HEK293 (cell line): ENCODE results near the gene STK39.

Experiments
- FEZF1 ChIP-seq: fragments of 450-650 bp; formaldehyde crosslinking; IDR thresholded peaks from 2 replicates; pipeline ENCODE4 v1.5.1; 2016; ENCODE audit warnings: missing biosample characterization, missing genetic modification characterization
- HOXC10 ChIP-seq: sonication (generic); formaldehyde crosslinking; IDR thresholded peaks from 2 replicates; pipeline ENCODE4 v1.8.1; 2023; ENCODE audit warnings: mild to moderate bottlenecking, missing genetic modification reagents
- IKZF3 ChIP-seq: fragments of 450-650 bp; IDR thresholded peaks from 2 replicates; pipeline ENCODE4 v1.5.0; 2018; ENCODE audit warnings: missing biosample characterization, mild to moderate bottlenecking, missing genetic modification characterization, moderate library complexity
- PRDM1 ChIP-seq: fragments of 450-650 bp; formaldehyde crosslinking; IDR thresholded peaks from 2 replicates; pipeline ENCODE4; 2016; ENCODE audit warnings: missing biosample characterization, missing genetic modification characterization
- TRIM28 ChIP-seq: IDR thresholded peaks from 2 replicates; pipeline ENCODE4 v1.6.1; 2011; ENCODE audit warnings: low read length, control low read depth, borderline replicate concordance
- ZBTB17 ChIP-seq: fragments of 450-650 bp; formaldehyde crosslinking; IDR thresholded peaks from 2 replicates; pipeline ENCODE4 v1.5.1; 2016; ENCODE audit warnings: missing biosample characterization, missing genetic modification characterization
- ZBTB20 ChIP-seq: fragments of 450-650 bp; formaldehyde crosslinking; IDR thresholded peaks from 2 replicates; pipeline ENCODE4 v1.5.1; 2016; ENCODE audit warnings: missing biosample characterization, missing genetic modification characterization
- ZFP41 ChIP-seq: fragments of 450-650 bp; formaldehyde crosslinking; IDR thresholded peaks from 2 replicates; pipeline ENCODE4 v1.5.1; 2016; ENCODE audit warnings: missing biosample characterization, missing genetic modification characterization, borderline replicate concordance
- ZNF112 ChIP-seq: fragments of 450-650 bp; formaldehyde crosslinking; IDR thresholded peaks from 2 replicates; pipeline ENCODE4 v1.5.0; 2017; ENCODE audit warnings: missing biosample characterization, missing genetic modification characterization
- ZNF121 ChIP-seq: fragments of 450-650 bp; formaldehyde crosslinking; IDR thresholded peaks from 2 replicates; pipeline ENCODE4 v1.5.1; 2016; ENCODE audit warnings: missing biosample characterization, missing genetic modification characterization
- ZNF2 ChIP-seq: fragments of 450-650 bp; formaldehyde crosslinking; IDR thresholded peaks from 2 replicates; pipeline ENCODE4 v1.5.1; 2016; ENCODE audit warnings: missing biosample characterization, missing genetic modification characterization
- ZNF416 ChIP-seq: fragments of 450-650 bp; formaldehyde crosslinking; IDR thresholded peaks from 2 replicates; pipeline ENCODE4 v1.5.1; 2016; ENCODE audit warnings: missing biosample characterization, missing genetic modification characterization
- ZNF433 ChIP-seq: fragments of 450-650 bp; formaldehyde crosslinking; IDR thresholded peaks from 2 replicates; pipeline ENCODE4 v1.5.1; 2016; ENCODE audit warnings: missing biosample characterization, missing genetic modification characterization, low read depth
- ZNF501 ChIP-seq: fragments of 450-650 bp; formaldehyde crosslinking; IDR thresholded peaks from 2 replicates; pipeline ENCODE4 v1.5.1; 2016; ENCODE audit warnings: missing biosample characterization, missing genetic modification characterization
- ZNF510 ChIP-seq: fragments of 450-650 bp; formaldehyde crosslinking; IDR thresholded peaks from 2 replicates; pipeline ENCODE4 v1.5.1; 2018; ENCODE audit warnings: mild to moderate bottlenecking, missing genetic modification characterization, missing biosample characterization; ENCODE audit not compliant: insufficient replicate concordance
- ZNF514 ChIP-seq: fragments of 450-650 bp; formaldehyde crosslinking; IDR thresholded peaks from 2 replicates; pipeline ENCODE4 v1.5.1; 2016; ENCODE audit warnings: missing biosample characterization, missing genetic modification characterization
- ZNF600 ChIP-seq: fragments of 450-650 bp; formaldehyde crosslinking; IDR thresholded peaks from 2 replicates; pipeline ENCODE4 v1.5.1; 2016; ENCODE audit warnings: missing biosample characterization, missing genetic modification characterization
- ZNF610 ChIP-seq: fragments of 450-650 bp; formaldehyde crosslinking; IDR thresholded peaks from 2 replicates; pipeline ENCODE4 v1.5.1; 2016; ENCODE audit warnings: missing biosample characterization, missing genetic modification characterization, borderline replicate concordance
- ZNF624 ChIP-seq: fragments of 450-650 bp; formaldehyde crosslinking; IDR thresholded peaks from 2 replicates; pipeline ENCODE4 v1.5.1; 2017; ENCODE audit warnings: missing biosample characterization, missing genetic modification characterization
- ZNF658 ChIP-seq: fragments of 450-650 bp; formaldehyde crosslinking; IDR thresholded peaks from 2 replicates; pipeline ENCODE4; 2016; ENCODE audit warnings: missing biosample characterization, missing genetic modification characterization
- ZNF670 ChIP-seq: fragments of 450-650 bp; formaldehyde crosslinking; IDR thresholded peaks from 2 replicates; pipeline ENCODE4 v1.5.1; 2016; ENCODE audit warnings: missing biosample characterization, missing genetic modification characterization, low read depth
- ZXDB ChIP-seq: fragments of 450-650 bp; formaldehyde crosslinking; IDR thresholded peaks from 2 replicates; pipeline ENCODE4 v1.5.1; 2016; ENCODE audit warnings: missing biosample characterization, missing genetic modification characterization
- TF ChIP-seq, protein P1 (sequence below): fragments of 450-650 bp; formaldehyde crosslinking; IDR thresholded peaks from 2 replicates; pipeline ENCODE4 v1.5.1; 2016; ENCODE audit warnings: missing biosample characterization, missing genetic modification characterization
- TF ChIP-seq, protein P2 (sequence below): fragments of 450-650 bp; formaldehyde crosslinking; IDR thresholded peaks from 2 replicates; pipeline ENCODE4 v1.5.1; 2017; ENCODE audit warnings: missing biosample characterization, missing genetic modification characterization
- TF ChIP-seq, protein P3 (sequence below): fragments of 450-650 bp; formaldehyde crosslinking; IDR thresholded peaks from 2 replicates; pipeline ENCODE4 v1.5.1; 2017; ENCODE audit warnings: missing biosample characterization, missing genetic modification characterization
- TF ChIP-seq, protein P4 (sequence below): fragments of 450-650 bp; formaldehyde crosslinking; IDR thresholded peaks from 2 replicates; pipeline ENCODE4 v1.5.1; 2016; ENCODE audit warnings: missing biosample characterization, missing genetic modification characterization
- TF ChIP-seq, protein P5 (sequence below): fragments of 450-650 bp; formaldehyde crosslinking; IDR thresholded peaks from 2 replicates; pipeline ENCODE4 v1.5.1; 2016; ENCODE audit warnings: missing biosample characterization, missing genetic modification characterization, borderline replicate concordance
- TF ChIP-seq, protein P6 (sequence below): fragments of 450-650 bp; formaldehyde crosslinking; IDR thresholded peaks from 2 replicates; pipeline ENCODE4 v1.5.1; 2016; ENCODE audit warnings: missing biosample characterization, missing genetic modification characterization

STK39 gene

DNA sequence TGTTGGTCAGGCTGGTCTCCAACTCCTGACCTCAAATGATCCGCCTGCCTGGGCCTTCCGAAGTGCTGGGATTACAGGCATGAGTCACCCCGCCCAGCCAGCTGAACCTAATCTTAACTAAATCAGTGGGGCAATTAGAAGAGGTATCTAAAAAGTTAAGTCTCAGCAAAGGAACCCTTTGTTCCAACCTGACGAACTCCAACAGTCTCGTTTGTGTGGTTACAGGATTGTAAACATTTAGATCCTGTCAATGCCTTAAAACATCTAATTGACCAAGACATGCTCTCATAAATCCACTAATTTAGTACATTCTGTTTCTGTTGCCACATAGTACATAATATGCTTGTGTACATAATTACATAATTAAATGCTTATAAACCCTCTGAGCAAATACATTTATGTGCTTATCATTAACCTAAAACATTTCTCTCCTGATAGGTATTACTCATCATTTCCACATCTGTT, 31.1 kb upstream of the STK39 start (continued):
- TF ChIP-seq, protein P1, sequence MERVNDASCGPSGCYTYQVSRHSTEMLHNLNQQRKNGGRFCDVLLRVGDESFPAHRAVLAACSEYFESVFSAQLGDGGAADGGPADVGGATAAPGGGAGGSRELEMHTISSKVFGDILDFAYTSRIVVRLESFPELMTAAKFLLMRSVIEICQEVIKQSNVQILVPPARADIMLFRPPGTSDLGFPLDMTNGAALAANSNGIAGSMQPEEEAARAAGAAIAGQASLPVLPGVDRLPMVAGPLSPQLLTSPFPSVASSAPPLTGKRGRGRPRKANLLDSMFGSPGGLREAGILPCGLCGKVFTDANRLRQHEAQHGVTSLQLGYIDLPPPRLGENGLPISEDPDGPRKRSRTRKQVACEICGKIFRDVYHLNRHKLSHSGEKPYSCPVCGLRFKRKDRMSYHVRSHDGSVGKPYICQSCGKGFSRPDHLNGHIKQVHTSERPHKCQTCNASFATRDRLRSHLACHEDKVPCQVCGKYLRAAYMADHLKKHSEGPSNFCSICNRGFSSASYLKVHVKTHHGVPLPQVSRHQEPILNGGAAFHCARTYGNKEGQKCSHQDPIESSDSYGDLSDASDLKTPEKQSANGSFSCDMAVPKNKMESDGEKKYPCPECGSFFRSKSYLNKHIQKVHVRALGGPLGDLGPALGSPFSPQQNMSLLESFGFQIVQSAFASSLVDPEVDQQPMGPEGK (tag by site-specific recombination): no peak
- no peak for TF ChIP-seq ZNF501 (tag by site-specific recombination)
- no peak for TF ChIP-seq ZNF658 (tag by site-specific recombination)
- TF ChIP-seq, protein P2, sequence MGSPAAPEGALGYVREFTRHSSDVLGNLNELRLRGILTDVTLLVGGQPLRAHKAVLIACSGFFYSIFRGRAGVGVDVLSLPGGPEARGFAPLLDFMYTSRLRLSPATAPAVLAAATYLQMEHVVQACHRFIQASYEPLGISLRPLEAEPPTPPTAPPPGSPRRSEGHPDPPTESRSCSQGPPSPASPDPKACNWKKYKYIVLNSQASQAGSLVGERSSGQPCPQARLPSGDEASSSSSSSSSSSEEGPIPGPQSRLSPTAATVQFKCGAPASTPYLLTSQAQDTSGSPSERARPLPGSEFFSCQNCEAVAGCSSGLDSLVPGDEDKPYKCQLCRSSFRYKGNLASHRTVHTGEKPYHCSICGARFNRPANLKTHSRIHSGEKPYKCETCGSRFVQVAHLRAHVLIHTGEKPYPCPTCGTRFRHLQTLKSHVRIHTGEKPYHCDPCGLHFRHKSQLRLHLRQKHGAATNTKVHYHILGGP (tag by site-specific recombination): peak; percentile 41; the same call in 1 of the 2 replicates
- no peak for TF ChIP-seq ZFP41
- no peak for TF ChIP-seq ZNF600
- no peak for TF ChIP-seq IKZF3 (tag by site-specific recombination)
- no peak for TF ChIP-seq PRDM1 (tag by site-specific recombination)
- TF ChIP-seq, protein P3, sequence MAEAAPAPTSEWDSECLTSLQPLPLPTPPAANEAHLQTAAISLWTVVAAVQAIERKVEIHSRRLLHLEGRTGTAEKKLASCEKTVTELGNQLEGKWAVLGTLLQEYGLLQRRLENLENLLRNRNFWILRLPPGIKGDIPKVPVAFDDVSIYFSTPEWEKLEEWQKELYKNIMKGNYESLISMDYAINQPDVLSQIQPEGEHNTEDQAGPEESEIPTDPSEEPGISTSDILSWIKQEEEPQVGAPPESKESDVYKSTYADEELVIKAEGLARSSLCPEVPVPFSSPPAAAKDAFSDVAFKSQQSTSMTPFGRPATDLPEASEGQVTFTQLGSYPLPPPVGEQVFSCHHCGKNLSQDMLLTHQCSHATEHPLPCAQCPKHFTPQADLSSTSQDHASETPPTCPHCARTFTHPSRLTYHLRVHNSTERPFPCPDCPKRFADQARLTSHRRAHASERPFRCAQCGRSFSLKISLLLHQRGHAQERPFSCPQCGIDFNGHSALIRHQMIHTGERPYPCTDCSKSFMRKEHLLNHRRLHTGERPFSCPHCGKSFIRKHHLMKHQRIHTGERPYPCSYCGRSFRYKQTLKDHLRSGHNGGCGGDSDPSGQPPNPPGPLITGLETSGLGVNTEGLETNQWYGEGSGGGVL: peak; percentile 46; the same call in 1 of the 2 replicates
- no peak for TF ChIP-seq ZXDB (tag by site-specific recombination)
- TF ChIP-seq, protein P4, sequence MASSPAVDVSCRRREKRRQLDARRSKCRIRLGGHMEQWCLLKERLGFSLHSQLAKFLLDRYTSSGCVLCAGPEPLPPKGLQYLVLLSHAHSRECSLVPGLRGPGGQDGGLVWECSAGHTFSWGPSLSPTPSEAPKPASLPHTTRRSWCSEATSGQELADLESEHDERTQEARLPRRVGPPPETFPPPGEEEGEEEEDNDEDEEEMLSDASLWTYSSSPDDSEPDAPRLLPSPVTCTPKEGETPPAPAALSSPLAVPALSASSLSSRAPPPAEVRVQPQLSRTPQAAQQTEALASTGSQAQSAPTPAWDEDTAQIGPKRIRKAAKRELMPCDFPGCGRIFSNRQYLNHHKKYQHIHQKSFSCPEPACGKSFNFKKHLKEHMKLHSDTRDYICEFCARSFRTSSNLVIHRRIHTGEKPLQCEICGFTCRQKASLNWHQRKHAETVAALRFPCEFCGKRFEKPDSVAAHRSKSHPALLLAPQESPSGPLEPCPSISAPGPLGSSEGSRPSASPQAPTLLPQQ (tag by site-specific recombination): no peak
- no peak for TF ChIP-seq ZBTB20 (tag by site-specific recombination)
- TF ChIP-seq ZBTB17 (tag by site-specific recombination): no peak
- no peak for TF ChIP-seq ZNF510 (tag by site-specific recombination)
- peak; percentile 41; the same call in 1 of the 2 replicates for TF ChIP-seq FEZF1 (tag by site-specific recombination)
- 0 out of 2 replicates have a peak, but pooled peaks have one; percentile 47 for TF ChIP-seq TRIM28
- no peak for TF ChIP-seq ZNF610 (tag by site-specific recombination)
- TF ChIP-seq, protein P5, sequence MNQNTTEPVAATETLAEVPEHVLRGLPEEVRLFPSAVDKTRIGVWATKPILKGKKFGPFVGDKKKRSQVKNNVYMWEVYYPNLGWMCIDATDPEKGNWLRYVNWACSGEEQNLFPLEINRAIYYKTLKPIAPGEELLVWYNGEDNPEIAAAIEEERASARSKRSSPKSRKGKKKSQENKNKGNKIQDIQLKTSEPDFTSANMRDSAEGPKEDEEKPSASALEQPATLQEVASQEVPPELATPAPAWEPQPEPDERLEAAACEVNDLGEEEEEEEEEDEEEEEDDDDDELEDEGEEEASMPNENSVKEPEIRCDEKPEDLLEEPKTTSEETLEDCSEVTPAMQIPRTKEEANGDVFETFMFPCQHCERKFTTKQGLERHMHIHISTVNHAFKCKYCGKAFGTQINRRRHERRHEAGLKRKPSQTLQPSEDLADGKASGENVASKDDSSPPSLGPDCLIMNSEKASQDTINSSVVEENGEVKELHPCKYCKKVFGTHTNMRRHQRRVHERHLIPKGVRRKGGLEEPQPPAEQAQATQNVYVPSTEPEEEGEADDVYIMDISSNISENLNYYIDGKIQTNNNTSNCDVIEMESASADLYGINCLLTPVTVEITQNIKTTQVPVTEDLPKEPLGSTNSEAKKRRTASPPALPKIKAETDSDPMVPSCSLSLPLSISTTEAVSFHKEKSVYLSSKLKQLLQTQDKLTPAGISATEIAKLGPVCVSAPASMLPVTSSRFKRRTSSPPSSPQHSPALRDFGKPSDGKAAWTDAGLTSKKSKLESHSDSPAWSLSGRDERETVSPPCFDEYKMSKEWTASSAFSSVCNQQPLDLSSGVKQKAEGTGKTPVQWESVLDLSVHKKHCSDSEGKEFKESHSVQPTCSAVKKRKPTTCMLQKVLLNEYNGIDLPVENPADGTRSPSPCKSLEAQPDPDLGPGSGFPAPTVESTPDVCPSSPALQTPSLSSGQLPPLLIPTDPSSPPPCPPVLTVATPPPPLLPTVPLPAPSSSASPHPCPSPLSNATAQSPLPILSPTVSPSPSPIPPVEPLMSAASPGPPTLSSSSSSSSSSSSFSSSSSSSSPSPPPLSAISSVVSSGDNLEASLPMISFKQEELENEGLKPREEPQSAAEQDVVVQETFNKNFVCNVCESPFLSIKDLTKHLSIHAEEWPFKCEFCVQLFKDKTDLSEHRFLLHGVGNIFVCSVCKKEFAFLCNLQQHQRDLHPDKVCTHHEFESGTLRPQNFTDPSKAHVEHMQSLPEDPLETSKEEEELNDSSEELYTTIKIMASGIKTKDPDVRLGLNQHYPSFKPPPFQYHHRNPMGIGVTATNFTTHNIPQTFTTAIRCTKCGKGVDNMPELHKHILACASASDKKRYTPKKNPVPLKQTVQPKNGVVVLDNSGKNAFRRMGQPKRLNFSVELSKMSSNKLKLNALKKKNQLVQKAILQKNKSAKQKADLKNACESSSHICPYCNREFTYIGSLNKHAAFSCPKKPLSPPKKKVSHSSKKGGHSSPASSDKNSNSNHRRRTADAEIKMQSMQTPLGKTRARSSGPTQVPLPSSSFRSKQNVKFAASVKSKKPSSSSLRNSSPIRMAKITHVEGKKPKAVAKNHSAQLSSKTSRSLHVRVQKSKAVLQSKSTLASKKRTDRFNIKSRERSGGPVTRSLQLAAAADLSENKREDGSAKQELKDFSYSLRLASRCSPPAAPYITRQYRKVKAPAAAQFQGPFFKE: no peak
- no peak for TF ChIP-seq ZNF416 (tag by site-specific recombination)
- TF ChIP-seq ZNF624 (tag by site-specific recombination): no peak
- TF ChIP-seq ZNF514 (tag by site-specific recombination): no peak
- no peak for TF ChIP-seq ZNF670
- no peak for TF ChIP-seq ZNF433 (tag by site-specific recombination)
- TF ChIP-seq HOXC10 (CRISPR knock-in tag): no peak
- no peak for TF ChIP-seq ZNF112 (tag by site-specific recombination)
- TF ChIP-seq, protein P6, sequence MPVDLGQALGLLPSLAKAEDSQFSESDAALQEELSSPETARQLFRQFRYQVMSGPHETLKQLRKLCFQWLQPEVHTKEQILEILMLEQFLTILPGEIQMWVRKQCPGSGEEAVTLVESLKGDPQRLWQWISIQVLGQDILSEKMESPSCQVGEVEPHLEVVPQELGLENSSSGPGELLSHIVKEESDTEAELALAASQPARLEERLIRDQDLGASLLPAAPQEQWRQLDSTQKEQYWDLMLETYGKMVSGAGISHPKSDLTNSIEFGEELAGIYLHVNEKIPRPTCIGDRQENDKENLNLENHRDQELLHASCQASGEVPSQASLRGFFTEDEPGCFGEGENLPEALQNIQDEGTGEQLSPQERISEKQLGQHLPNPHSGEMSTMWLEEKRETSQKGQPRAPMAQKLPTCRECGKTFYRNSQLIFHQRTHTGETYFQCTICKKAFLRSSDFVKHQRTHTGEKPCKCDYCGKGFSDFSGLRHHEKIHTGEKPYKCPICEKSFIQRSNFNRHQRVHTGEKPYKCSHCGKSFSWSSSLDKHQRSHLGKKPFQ (tag by site-specific recombination): no peak
- no peak for TF ChIP-seq ZNF121 (tag by site-specific recombination)
- no peak for TF ChIP-seq ZNF2
